M059J (cell line): ENCODE data around the gene SHC4. TPM values are rescaled to one million over a fixed set of nuclear protein-coding genes. Genes with fewer than 3 reads are reported as not detected.
A peak's percentile ranks its signal among the peaks of the same experiment; 100 is the strongest.

Experiments
- DNase-seq: peaks from one replicate; pipeline ENCODE4 v3.0.0-alpha.2; 2012; ENCODE audit warnings: low read depth
- total RNA-seq: library from RNA; depleted of rRNA; stranded (reverse); fragments of >200 nt; shearing (Covaris generic); gene quantifications from 2 replicates; pipeline ENCODE4 v1.2.3, GENCODE V29; 2014; rRNA removed

SHC4 gene, protein sequence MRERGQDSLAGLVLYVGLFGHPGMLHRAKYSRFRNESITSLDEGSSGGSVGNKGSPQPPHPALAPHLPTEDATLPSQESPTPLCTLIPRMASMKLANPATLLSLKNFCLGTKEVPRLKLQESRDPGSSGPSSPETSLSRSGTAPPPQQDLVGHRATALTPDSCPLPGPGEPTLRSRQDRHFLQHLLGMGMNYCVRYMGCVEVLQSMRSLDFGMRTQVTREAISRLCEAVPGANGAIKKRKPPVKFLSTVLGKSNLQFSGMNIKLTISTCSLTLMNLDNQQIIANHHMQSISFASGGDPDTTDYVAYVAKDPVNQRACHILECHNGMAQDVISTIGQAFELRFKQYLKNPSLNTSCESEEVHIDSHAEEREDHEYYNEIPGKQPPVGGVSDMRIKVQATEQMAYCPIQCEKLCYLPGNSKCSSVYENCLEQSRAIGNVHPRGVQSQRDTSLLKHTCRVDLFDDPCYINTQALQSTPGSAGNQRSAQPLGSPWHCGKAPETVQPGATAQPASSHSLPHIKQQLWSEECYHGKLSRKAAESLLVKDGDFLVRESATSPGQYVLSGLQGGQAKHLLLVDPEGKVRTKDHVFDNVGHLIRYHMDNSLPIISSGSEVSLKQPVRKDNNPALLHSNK
- total RNA-seq: 1.0 and 1.5 TPM in 2 replicates

DNA sequence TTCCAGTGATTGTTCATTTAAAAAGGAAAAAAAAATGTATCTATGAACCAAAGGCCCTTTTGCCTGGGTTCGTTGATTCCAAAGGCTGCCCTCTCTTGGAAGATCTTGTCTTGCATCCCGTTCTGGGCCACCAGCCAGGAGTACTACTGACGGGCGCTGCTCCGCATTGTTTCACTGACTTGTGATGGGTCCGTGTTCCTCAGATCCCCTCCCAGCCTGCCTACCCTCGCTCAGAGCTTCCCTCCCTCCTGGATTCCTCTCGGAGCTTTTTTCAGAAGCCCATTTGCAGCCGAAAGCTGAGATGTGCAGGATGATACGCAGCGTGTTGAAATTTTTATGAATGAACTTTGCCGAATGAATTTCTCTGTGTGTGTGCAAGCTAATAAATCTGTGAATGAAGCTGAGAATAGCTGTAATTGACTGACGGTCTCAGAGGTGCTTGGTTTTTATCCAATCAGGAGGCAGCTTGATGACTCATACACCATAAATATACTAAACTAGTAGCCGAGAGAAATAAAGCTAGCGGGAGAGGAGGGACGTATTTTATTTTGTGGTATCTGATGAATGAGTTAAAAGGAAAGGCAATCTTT is at the start of gene SHC4:
Gene SHC4 (minus strand): TSS at position 396 of the 590 bp plus-strand sequence. CDS start 904 bp downstream, outside the sequence.
- DNase-seq: peak; percentile 84

DNA sequence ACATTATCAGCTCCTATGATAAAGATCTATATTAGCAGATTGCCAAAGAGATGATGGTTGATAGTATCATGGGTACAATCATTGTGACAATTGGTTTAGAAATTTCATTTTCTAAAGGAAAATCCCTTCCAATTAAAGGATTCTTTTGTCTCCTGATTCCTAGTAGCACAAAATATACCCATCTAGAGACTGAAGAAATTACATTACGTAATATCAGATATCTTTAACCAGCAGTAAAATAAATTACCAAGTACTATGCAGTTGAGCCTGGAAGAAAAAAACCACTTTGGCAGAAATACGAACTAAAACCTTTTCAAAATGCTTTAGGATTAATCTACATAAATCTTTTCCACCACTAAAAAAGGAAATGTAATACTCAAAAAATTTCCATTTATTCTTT is 35.6 kb upstream of the SHC4 start:
- DNase-seq: no peak

DNA sequence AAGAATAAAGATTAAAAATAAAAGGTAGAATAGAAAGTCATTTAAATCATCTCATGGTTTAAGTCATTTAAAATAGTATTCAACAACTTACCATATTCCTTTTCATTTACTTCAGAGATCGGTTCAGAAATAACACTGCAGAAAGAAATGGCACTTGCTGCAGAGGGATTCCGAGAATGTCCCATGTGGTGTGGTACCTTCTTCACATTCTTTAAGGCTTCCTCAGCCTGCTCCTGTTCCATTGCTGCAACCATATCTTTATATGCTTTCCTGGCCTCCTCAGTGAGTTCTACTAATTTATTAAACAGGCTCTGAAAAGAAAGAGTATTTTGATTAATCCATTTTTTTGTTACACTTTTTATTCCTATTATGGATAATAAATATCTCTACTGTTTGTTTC is 32.6 kb upstream of the SHC4 start:
- DNase-seq: no peak

DNA sequence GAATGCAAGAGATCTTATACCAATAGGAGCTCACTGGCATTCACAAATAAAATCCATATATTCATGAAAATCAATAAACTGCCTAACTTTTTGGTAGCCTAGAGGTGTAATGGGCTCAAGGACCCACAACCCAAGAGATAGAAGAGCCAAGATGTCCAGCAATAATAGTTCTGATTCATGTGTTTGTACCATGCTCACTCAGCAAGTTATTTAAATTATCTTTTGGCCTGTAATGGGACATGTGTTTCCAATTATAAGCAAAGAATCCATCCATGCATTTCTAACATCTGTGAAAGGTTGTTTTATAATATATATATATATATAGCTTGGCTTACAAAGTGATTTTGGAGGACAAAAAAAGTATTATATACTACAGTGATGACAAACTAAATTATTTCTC is 29.7 kb upstream of the SHC4 start:
- no peak for DNase-seq

DNA sequence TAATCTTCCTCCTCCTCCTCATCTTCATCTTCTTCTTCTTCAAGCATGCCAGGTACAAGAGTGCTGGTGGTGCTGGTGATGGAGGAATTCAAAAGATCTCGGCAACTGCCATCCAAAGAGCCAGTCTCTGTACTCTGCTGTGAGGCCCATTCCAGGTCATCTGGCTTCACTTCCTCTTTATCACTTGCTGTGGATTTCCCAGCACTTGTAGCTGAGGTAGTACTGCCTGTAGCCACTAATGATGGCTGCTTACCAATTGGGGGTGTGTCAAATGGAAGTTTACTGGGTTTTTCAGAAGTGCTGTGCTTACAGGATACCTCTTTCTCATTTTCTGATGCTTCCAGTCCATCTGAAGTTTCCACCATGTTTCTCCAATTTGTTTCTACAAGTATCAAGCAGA is 28.8 kb upstream of the SHC4 start:
- no peak for DNase-seq

DNA sequence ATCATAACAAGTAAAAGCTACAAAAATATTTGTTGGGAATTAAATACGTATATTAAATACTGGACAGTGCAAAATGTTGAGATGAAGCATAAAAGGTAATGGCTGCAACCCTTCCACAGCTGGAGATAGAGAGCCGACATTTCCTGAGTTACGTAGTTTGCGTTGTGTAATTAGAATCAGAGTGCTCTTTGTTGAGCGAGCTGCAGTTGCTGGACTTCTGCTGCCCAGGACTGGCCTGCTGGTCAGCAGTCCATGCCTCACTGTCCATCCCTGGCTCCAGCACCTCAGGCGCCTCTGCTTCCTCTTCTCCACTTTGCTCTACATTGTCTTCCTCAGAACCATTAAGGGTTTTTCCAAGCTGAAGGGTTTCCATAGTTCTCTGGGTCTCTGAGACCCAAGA is 28.4 kb upstream of the SHC4 start:
- no peak for DNase-seq

DNA sequence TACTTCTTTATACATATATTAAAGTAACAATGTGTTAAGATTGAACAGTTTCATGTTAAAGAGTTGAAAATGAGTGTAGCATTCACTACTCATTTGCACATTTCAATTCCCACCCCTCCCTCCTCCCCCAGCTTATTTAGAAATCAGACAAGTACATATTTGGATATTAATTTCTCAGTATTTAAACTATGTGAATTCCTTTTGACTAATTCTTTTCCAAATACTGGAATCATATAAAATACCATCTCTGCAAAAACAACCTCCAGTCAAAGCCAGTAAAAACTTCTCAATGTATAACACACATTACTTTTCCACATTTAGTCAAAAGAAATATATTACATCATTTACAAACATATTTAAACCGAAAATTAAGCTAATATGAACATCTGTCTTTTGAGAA is 25.5 kb upstream of the SHC4 start:
- no peak for DNase-seq

DNA sequence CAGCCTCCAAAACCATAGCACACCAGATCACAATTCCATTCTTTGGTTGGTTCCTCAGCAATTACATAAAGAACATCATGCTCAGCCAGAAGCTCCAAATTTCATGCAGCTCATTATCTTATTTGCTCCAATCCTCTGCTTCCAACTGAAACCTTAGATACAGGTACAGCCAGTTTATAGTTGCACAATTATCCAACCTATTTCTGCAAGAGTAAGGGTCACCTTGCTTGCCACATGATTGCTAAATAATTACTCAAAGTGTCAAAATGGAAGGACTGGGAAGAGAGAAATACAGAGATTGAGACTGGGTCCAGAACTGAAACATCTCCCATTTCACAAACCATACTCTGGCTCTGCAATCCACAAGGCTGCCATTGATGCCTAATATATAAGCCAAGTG is 23.4 kb upstream of the SHC4 start:
- DNase-seq: no peak

DNA sequence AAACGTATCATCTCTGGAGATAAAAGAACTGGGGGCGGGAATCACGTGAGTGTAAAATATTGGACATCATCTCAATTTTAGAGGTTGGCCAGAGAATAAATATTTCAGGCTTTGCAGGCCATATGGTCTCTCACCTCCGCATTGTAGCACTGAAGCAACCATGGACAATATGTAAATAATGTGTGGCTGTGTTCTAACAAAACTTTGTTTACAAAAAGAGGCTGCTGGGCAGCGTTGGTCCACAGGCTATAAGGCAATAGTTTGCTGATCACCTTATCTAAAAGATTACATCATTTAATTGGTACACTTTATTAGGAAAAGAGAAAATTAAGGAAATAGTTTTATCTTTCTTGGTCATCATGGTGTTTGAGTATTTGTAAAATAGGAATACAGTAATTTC is 22.5 kb upstream of the SHC4 start:
- no peak for DNase-seq

DNA sequence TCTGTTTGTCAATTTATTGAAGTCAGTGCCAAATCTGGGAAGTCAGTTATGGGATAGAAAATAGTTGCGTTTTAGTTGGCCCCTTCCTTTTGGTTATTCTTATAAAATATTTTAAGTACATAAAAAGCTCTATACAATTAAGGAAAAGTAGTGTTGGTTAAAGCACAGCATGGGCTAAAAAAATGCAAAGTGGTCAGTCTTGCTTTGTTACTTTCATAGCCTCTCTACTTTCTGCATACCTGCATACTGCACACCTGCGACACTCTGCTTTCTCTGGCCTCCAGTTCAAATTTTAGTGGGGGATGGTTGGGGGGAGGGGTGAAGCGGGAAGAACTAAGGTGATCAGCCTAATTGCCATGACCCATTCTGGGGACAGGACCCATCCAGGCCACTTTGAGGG is 21.8 kb upstream of the SHC4 start:
- no peak for DNase-seq

DNA sequence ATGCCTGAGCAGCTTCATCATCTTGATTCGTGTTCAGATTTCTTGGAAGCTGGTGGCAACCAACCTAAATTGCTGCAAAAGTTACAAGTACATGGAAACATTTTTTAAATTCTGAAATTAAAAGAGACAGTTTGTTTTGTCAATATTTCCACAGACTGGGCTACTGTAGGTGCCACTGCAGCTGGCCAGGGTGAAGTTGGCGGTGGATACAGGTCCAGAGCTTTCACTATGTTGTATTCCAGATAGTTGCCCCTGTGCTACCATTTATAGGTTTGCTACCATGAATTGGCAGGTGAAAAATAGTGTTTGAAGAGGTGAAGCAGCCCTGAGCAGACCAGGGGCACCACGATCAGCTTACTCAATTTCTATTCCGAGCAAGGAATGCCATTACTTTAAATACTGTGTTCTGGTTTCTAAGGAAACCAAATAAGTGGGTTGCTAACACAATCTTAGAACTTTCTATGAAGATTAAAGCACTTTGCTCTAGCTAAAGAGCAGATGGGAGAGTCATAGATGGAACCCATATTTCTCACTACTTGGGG is 21.2 kb upstream of the SHC4 start:
- DNase-seq: peak; percentile 26

DNA sequence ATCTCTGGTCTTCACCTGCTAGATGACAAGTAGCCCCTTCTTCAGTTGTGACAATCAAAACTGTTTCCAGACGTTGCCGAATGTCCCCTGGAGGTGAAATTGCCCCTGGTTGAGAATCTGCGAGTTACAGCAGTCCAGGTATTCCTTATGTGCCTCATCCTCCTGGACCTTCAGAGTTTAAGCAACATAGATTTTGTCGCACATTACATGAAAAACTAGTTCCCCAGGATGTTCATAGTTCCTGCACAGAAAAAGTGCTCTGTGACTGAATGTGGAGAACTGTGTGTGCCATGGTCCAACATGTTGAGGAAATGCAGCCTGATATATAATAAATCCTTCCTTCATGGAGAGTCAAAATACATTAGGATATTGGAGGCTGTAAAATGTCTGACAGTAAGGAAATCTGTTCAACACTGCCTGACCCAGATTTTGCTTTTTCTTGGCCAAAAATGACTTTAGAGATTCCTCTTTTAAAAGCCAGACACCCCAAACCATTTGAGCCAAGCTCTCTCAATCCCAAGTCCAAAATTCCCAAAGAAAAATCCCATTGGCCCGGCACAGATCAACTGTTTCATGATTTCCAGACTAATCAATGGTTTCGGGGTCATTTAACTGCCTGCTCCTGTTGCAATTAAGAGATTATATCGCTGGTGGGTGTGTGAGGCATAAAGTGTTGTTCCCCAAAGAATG is 20.4 kb upstream of the SHC4 start:
- DNase-seq: no peak

DNA sequence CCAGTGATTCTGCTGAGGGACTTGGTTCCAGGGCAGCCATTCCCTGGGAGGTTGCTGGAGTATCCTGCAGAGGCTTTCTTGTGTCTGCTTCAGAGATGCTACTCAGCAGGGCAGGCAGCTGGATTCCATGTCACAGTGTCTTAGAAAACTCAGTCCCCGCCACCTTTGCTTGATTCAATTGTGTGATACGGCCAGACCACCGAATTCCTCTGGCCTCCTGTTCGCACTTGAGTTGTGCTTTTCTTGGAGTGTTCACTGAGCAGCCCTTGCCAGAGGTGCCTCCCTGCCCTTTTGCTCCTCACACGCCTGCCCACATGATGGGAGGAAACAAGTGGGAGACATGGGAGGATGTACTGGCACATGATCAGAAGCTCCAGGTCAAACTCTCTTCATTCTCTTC is 19.6 kb upstream of the SHC4 start:
- DNase-seq: no peak

DNA sequence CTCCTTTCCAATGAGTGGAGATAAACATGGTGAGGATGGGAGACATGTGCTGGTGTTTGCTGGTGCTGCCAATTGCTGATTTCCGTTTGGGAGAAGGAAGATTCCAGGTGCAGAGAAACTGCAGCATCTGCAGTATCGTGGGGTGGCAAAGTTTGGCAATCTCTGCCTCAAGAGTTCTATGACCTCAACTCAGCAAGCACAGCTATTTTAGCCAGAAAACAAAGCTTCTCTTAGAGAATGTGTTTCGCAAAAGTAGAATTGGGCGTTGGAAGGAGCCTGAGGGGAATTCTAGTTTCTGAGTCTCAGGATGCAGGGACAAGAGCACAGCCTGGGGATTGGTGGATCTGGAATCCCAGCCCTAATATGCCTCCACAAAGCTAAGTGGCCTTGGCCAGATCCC is 18.2 kb upstream of the SHC4 start:
- DNase-seq: no peak

DNA sequence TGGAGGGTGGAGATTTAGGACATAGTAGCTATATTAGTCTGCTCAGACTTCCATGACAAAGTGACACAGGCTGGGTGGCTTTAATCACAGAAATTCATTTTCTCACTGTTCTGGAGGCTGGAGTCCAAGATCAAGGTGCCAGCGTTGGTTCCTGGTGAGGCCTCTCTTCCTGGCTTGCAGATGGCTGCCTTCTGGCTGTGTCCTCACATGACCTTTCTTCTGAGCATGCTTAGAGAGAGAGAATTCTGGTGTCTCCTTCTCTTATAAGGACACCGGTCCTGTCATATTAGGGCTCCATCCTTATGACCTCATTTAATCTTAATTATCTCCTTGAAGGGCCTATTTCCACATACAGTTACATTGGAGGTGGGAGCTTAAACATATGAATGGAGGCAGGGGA is 14.9 kb upstream of the SHC4 start:
- DNase-seq: no peak

DNA sequence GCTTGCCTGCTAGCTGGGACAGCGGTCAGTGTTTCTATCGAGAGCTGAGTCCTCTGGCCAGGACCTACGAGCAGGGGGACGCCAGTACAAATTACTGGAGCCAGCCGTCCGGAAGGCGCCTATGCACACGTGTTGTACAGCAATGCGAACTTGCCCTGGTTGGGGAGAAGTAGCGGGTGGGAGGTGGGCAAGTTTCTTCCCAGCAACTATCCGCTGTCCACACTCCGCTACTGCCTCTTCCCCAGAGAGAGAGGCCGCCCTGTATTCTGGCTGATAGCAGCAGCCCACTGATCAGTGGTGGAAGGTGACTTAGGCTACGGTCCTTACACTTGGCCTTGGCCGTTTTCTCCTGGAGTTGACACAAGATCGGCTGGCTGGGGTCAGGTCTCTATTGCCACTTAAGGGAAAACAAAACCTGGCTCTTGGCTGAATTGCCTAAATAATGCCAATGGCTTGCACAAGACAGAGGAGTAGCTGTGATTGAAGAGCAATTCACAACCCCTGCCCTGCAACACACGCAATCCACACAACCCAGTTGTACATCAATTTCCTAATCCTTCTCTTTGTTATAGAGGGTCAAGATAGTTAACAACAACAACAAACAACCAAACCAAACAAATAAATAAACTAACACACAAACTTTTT is 12.8 kb upstream of the SHC4 start:
- no peak for DNase-seq

DNA sequence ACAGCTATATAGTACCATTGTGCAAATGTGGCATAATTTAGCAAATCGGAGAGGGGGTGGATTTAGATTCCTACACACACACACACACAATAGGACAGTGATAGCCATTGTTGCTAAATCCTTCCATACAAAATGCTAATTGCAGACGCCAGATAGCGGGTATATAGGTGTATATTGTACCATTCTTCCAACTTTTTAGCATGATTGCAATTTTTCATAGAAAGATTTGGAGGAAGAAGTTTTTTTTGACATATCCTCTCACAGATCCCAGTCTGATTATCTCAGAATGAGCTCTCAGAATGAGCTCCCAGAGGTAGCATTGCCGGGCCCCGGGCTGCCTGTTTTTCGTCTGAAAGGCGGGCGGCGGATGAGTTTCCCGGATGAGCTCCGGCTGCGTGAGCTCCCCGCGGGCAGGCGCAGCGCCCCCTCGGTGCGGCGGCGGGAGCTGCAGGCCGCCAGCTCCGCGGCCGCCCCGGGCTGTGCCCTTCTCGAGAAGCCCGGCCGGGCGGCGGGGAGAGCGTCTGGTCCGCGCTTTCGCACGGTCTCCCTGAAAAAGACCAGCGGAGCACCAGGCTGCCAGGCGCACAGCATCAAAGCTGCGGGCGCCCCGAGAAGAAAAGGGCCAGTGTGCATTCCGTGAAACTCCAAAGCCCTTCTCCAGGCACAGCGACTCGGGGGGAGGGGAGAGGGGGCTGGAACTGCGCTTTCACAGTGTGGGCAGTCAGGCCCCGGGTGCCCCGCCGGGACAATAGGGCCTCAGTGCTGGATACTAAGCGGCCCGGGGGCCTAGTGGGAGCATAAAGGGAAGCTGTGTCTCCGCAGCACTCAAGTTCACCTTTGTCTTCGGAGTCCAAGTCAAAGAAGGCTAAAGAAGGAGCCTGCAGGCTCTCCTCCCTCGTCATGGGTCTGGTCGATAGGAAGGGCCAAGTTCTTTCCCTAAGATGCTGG is 12.0 kb upstream of the SHC4 start:
- DNase-seq: peak; percentile 78

DNA sequence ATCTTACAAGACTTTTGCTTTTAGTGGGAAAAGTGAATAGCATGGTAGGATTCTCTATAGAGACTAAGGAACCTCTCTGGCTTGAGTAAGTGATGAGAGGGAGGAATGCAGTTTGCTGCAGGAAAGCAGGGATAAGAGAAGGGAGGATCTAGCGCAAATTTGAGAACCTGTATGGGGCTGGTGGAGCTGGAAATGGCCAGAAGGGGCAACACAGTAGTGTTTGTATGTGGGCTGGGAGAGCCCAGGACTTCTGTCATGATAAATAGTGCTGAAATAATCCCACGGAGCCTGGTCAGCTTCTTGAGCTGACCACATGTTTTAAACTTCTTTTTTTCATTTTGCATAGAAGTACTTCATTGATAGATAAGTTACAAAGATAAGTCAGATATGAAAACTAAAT is 11.2 kb upstream of the SHC4 start:
- no peak for DNase-seq

DNA sequence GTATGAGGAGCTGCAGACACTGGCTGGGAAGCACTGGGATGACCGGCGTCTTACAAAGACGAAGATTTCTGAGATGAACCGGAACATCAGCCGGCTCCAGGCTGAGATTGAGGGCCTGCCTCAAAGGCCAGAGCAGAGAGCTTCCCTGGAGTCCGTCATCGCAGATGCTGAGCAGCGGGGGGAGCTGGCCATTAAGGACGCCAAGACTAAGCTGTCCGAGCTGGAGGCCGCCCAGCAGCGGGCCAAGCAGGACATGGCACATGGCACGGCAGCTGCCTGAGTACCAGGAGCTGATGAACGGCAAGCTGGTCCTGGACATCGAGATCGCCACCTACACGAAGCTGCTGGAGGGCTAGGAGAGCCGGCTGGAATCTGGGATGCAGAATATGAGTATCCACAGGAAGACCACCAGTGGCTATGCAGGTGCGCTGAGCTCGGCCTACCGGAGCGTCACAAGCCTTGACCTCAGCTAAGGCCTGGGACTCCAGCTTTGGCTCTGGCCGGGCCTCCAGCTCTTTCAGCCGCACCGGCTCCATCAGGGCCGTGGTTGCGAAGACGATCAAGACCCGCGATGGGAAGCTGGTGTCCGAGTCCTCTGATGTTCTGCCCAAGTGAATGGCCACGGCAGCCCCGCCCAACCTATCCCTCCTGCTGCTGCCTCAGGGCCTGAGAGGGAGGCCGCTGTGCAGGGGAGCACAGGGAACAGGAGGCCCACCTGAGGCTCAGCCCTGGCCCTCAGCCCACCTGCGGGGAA is 9.2 kb upstream of the SHC4 start:
- DNase-seq: no peak

DNA sequence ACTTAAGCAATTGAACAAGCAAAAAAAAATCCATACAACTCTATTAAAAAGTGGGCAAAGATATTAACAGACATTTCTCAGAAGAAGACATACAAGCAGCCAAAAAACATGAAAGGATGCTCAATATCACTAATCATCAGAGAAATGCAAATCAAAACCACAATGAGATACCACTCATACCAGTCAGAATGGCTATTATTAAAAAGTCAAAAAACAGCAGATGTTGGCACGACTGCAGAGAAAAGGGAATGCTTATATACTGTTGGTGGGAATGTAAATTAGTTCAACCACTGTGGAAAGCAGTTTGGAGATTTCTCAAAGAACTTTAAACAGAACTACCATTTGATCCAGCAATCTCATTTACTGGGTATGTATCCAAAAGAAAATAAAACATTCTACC is 7.2 kb upstream of the SHC4 start:
- peak; percentile 42 for DNase-seq
